Sigmoid colon (tissue), 4 donors: ENCODE data around the gene EPHA1.

Source experiments
- CTCF ChIP-seq, 4 experiments: fragments of 450-650 bp in 3 of 4; fragments of 200-600 bp in 1 of 4; IDR thresholded peaks; one replicate each; pipeline ENCODE4 v1.5.1; 2016 to 2019; ENCODE audit warnings: antibody characterized with exemption in 4 of 4, mild to moderate bottlenecking in 3 of 4, moderate library complexity in 2 of 4
- EP300 ChIP-seq, 4 donors: sonication (generic); formaldehyde crosslinking; IDR thresholded peaks; one replicate each; pipeline ENCODE4 v1.6.1; 2017; ENCODE audit warnings: antibody characterized with exemption in 4 of 4
- POLR2A ChIP-seq, 2 donors: fragments of 450-650 bp; IDR thresholded peaks; one replicate each; pipeline ENCODE4 v1.6.1; 2016; ENCODE audit warnings: antibody characterized with exemption in 2 of 2, mild to moderate bottlenecking in 2 of 2, moderate library complexity in 2 of 2
- POLR2AphosphoS5 ChIP-seq, 4 donors: sonication (generic); formaldehyde crosslinking; IDR thresholded peaks; one replicate each; pipeline ENCODE4 v1.6.1; 2017; ENCODE audit warnings: antibody characterized with exemption in 4 of 4

- no peak for TF ChIP-seq CTCF (IDR thresholded peaks at IDR 0.05)
- no peak for TF ChIP-seq POLR2AphosphoS5 (IDR thresholded peaks at IDR 0.05)
- TF ChIP-seq POLR2A (IDR thresholded peaks at IDR 0.05), result no peak
- TF ChIP-seq EP300 (IDR thresholded peaks at IDR 0.05), result no peak
Measured at GRCh38 chr7:143417734-143418383, 9.2 kb upstream of the EPHA1 start.
